Measurements from ENCODE around the gene CALHM2. TPM values are rescaled to one million over a fixed set of nuclear protein-coding genes. Genes with fewer than 3 reads are reported as not detected.
"Not testable (repeated sequence)": the region's sequence is repeated elsewhere in the genome, so short reads cannot be mapped to it uniquely, and the experiment has no call there.

Gene CALHM2
- total RNA-seq, 4 donors from 2014 or later: 63.5 to 113 (median 74.9) TPM

DNA sequence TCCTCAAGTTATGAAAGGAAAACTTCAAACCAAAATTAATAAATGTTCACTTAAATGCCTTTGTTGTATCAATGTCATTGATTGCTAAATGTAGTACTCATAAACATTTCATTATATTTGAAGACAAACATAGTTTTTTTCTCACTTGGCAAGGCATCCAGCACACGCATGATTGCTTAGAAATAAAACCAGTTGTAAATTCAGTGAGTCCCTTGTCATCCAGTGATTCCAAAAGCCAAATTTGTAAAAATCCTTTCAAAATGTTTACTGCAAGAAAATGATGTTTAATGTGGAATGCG is 35.2 kb upstream of the CALHM2 start:
- TF ChIP-seq, protein P1, sequence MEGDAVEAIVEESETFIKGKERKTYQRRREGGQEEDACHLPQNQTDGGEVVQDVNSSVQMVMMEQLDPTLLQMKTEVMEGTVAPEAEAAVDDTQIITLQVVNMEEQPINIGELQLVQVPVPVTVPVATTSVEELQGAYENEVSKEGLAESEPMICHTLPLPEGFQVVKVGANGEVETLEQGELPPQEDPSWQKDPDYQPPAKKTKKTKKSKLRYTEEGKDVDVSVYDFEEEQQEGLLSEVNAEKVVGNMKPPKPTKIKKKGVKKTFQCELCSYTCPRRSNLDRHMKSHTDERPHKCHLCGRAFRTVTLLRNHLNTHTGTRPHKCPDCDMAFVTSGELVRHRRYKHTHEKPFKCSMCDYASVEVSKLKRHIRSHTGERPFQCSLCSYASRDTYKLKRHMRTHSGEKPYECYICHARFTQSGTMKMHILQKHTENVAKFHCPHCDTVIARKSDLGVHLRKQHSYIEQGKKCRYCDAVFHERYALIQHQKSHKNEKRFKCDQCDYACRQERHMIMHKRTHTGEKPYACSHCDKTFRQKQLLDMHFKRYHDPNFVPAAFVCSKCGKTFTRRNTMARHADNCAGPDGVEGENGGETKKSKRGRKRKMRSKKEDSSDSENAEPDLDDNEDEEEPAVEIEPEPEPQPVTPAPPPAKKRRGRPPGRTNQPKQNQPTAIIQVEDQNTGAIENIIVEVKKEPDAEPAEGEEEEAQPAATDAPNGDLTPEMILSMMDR (IDR thresholded peaks at IDR 0.05): no peak
- no peak for ATAC-seq (ENCODE audit: low FRiP score)
- DNase-seq (ENCODE audit: low spot score): no peak

DNA sequence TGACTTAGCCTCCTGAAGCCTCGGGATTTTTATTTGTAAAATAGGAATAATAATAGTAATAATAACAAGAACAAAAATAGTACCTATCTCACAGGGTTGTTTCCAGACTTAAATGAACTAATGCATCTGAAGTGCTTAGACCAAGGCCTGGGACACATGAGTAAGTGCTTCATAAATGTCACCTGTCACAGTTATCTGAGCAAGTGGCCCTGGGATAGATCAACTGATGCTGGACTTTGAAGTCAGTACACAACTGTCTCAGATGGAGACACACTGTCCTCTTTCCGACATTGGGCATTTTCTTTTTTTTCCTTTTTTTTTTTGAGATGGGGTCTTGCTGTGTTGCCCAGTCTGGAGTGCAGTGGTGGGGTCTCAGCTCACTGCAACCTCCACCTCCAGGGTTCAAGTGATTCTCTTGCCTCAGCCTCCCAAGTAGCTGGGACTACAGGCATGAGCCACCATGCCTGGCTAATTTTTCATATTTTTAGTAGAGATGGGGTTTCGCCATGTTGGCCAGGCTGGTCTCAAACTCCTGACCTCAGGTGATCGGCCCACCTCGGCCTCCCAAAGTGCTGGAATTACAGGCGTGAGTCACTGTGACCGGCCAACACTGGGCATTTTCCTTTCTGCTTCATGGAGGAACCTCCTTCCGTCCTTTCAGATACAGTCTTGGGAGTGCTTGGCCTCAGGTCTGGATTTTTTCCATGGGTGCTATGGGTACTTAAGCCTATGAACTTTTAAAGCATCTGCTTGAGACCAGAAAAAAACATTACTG is 34.7 kb upstream of the CALHM2 start:
- DNase-seq (ENCODE audit: low spot score); ATAC-seq (ENCODE audit: low FRiP score): not testable (repeated sequence)

DNA sequence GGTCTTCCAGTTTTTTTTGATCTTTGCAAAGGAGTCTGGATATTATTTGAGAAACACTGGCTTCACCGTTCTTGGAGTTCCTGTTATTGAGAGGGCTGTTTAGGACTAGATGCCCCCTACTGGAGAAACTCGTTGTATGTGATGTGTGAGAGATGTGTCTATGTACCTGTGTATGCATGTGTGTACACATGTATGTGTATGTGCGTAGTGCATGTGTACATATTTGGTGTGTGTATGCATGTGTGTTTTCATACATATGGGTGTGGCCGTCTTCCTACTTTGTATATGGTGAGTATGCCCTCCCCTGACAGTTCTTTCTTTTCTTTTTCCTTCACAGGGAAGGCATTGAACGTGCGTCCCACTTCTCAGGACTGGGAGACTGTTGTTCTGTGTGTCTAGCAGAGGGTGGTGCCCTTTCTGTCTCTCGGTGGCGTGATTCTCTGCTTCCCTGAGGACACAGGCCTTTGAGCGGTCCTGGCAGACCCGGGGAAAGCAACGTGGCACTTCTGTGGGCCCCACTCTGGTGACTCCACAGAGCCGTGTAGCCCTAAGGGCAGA is 29.9 kb upstream of the CALHM2 start:
- TF ChIP-seq, protein P1 (IDR thresholded peaks at IDR 0.05): peak in 2 of 3 donors; percentile 18 to 35
- no peak for ATAC-seq (ENCODE audit: low FRiP score)
- DNase-seq (ENCODE audit: low spot score): no peak

- no peak for DNase-seq (ENCODE audit: low spot score)
- ATAC-seq (ENCODE audit: low FRiP score): no peak
- TF ChIP-seq, protein P1 (IDR thresholded peaks at IDR 0.05): no peak
Measured at GRCh38 chr10:103480521-103480920, 28.4 kb upstream of the CALHM2 start.

GRCh38 chr10:103479135-103479534 is 27.0 kb upstream of the CALHM2 start, which contains the start of gene CALHM3:
CALHM3 (minus strand) TSS chr10:103479240; CDS start chr10:103479032, 208 bp downstream.
- DNase-seq (ENCODE audit: low spot score) (no peak), ATAC-seq (ENCODE audit: low FRiP score) (no peak)
- TF ChIP-seq, protein P1 (IDR thresholded peaks at IDR 0.05): no peak

DNA sequence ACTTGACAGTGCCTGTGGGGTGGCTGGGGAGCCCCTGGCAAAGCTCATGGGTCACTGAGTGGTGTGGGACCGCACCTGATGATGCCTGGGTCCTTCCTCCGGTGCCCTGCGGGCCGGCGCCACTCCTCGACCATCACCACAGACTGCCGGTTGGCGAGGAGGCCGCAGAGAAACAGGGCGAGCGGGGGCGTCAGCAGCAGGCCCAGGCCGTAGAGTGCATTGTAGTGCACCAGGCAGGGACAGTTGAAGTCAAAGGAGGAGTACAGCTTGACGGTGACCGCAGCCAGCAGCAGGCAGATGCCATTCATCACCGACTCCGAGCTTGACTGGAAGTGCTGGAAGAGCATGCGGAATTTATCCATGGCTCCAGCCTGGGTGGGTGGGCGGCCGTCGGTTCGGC is 26.5 kb upstream of the CALHM2 start:
- ATAC-seq (ENCODE audit: low FRiP score): no peak
- DNase-seq (ENCODE audit: low spot score): no peak
- TF ChIP-seq, protein P1 (IDR thresholded peaks at IDR 0.05): no peak

- DNase-seq (ENCODE audit: low spot score) (no peak), ATAC-seq (ENCODE audit: low FRiP score) (no peak)
- TF ChIP-seq, protein P1 (IDR thresholded peaks at IDR 0.05): no peak
Measured at GRCh38 chr10:103476046-103476768, 24.0 kb upstream of the CALHM2 start.
